NCI-H1436 treated with DMSO at 0.1 percent for 48 hours (cell line): ENCODE data around the gene BPIFA3.

Experiments
- DNase-seq: peaks from one replicate; lab custom pipeline; 2025; lab: John Stamatoyannopoulos, UW

BPIFA3 gene

GRCh38 chr20:33263784-33264183 lies 46.6 kb downstream of the BPIFA3 start:
- no peak for DNase-seq

DNA sequence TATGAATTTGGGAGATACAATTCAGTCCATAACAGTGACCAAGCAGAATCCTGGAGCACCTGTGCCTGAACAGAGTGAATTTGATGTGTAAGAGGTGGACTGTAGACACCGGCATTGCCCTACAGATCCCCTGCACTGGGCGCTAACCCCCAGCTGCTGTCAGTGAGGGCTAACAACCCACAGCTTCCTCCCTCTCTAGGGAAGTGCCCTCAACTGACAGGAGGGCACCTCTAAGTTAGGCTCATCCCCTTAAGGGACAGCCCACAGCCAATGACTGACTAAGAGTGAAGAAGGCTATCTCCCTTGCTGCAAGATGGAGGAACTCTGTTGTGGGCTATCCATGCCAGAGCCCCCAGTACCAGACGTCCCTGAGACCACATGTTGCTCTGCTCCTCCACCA lies 50.5 kb downstream of the BPIFA3 start:
- no peak for DNase-seq

GRCh38 chr20:33272155-33272873 lies 55.2 kb downstream of the BPIFA3 start:
- DNase-seq: no peak

DNA sequence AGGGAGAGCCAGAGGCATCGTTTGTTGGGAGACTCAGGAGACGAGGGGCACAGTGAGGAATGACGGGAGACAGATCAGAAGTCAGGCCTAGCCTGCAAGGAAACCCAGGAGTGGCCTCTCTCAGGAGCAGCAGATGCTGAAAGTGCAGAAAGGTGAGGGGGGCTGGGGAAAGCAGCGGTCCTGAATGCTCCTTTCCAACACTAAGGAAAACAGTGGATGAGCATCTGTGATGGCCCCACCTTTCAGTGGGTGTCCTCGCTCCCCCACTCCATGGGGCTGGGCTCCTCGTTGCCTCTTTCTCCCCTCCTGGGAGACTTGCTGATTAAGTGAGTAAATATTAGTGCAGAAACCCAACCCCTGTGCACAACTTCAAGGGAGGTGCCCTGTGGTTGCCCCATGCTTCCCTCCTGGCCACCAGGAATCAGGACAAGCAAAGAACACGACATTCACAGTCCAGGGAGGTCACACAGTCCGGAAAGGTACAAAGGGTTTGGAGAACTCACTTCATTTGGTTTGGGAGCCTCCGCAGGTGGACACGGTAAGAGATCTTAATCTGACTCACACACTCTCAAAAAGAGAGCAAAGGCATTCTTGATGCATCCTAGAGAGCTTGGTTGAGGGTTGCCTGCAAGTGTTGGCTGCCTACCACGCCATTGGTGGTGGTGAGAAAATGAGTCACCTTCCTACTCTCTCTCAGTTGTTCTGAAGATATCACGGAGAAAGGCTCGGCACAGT lies 56.1 kb downstream of the BPIFA3 start:
- no peak for DNase-seq

DNA sequence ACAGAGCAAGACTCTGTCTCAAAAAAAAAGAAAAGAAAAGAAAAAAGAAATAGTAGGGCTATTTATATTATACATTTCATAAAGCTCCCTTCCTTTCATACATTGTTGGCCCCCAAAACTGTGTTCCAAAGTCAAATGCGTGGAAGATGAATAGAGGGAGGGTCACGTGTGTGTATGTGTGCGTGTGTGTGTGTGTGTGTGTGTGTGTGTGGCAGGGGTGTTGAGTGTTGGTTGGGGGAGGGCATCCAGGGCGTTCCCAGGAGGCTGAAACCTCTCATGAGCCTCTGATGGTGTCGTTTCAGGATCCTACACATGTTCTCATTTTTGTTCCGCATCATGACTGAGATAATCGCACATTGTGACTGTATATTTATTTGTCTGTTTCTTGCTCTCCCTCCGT lies 58.1 kb downstream of the BPIFA3 start:
- no peak for DNase-seq

DNA sequence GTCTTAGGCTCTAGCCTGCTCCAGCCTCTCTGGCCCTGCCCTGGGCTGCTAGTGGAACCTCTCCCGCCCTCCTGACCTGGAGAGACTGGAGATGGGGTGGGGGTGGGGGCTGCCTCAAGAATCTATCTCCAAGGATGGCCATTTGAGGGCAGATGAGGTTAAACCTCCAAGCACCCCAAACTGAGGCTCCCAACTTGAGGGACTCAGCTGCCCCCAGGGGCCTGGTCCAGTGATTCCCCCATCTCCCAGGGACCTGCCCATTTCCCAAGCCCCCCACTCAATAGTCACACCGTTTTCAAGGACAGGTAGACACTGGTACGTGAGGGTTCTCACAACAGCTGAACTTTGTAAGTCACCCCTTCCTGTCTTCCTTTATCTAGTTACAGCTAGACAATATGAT lies 58.7 kb downstream of the BPIFA3 start:
- DNase-seq: no peak

DNA sequence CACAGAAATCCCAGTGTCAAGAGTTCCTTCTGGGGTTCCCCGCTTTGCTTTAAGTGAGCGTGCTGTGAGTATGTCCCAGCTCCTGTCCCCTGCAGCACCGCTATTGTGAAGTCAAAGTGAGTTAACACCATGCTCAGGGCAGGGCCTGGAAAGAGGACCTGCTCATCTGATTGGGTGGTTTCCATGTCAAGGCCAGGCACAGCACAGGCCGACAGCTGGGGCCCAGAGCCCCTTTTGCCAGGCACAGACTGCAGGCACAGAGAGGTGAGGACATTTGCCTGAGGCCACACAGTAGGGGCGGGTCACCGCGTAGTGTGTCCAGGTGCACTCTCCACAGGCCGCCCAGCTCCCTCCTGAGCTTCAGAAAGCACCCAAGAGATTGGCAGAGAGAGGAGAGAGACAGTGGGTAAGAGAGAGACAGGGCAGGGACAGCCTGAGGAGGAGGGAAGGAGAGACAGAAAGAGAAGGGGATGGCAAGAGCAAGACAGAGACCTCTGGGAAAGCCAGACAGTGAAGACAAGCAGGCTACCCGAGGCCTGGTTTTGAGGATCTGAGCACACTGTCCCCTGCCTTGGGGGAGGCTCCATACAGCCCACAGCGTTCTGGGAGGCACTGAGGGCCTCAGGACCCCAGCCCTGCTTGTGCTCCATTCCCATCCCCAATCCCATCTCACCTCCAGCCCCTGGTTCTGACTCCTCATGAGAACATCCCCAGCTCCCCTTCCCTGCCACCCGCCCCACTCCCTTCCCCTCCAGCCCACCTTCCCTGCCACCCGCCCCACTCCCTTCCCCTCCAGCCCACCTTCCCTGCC lies 59.4 kb downstream of the BPIFA3 start:
- DNase-seq: no peak
